ENCODE data around the gene ALG13. TPM values are rescaled to one million over a fixed set of nuclear protein-coding genes. Genes with fewer than 3 reads are reported as not detected.
"Not testable (repeated sequence)": the region's sequence is repeated elsewhere in the genome, so short reads cannot be mapped to it uniquely, and the experiment has no call there.

The ALG13 gene
- polyA plus RNA-seq, 5 donors = 47.0 to 66.9 (median 58.5) TPM

DNA sequence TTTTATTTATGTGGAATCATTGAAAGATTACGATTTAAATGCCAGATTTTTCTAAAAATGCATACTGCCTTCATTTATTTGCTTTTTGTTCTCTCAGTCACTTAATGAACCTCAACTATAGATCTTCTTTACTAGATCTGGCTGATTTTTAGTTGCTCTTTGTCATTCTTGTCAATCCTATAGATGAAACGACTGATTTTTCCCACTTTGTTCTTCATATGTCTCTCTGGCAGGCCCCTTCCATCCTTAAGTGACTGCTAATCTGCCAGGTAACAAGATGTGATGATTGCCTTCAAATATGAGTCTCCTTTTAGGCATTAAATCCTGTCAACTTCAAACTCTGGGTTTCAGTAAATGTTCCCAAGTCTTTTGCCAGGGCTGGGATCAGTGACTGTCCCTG lies 61.0 kb downstream of the ALG13 start:
- DNase-seq = no peak

DNA sequence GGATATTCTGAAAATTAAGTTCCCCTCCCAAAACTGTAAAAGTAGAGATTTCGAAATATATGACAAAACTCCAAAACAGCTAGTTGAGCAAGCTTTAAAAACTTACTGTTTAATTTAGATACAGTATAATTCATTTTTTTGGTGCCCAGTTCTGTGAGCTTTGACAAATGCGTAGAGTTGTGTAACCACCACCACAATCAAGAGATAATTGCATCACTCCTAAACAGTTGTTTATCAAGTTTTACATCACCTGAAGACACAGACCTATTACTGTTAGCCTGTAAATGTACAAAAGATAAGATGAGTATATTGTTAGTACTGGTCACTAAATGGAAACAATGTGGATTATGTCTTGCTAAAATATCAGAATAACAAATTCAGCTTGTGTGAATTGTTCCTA lies 62.3 kb downstream of the ALG13 start:
- DNase-seq = no peak

DNA sequence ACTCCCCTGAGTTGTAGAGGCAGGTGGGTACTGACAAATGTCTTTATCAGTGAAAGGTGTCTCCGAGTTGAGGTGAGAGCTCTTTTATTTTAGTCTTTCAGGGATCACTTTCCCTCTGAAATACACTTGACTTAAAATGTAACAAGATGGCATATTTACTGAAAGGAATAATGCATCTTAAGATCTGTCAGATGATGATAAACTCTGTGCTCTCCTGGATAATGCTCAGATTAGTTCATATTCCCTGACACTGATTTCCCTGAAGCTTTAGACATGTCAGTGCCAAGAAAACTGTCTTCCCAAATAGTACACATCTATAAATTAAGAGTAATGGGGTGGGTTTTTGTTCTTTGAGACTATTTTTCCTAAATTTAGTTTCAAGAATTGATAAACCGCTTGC lies 75.5 kb downstream of the ALG13 start:
- no peak for DNase-seq

DNA sequence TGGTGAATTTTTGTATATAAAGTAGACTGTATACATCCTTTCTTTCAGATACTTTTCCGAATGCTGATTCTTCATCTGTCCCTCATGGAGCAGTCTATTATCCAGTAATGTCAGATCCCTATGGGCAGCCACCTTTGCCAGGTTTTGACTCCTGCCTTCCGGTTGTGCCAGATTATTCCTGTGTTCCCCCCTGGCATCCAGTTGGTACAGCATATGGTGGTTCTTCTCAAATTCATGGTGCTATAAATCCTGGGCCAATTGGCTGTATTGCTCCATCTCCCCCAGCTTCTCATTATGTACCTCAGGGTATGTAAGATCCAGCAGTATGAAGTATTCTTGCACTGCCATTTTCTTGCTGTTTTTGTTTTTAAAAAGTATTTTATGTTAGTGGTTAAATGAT lies 78.7 kb downstream of the ALG13 start:
- DNase-seq = no peak

DNA sequence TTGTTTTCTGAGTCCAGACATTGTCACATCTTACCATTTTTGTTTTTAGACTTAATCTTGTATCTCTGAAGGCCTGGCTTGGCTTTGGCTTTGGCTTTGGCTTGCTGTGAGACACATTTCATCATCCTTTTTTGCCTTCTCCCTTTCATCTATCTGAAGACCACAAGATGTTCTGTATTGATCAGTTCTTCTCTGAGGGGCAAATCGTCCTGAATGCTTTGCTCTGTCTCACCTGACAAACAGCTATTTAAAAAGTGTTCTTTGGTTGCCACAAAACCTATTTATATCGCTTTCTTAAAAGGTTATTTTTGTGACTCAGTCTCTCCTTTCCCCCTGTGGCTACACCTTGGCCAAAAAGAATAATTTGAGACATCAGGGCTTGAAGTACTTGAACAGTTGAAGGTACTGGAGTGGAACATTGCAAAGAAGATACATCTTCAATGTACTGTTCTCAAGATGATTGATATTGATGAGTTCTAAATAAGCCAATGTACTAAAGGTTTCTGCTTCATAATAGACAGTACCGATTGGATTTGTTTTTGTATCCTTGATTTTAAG lies 80.7 kb downstream of the ALG13 start:
- DNase-seq = no peak

DNA sequence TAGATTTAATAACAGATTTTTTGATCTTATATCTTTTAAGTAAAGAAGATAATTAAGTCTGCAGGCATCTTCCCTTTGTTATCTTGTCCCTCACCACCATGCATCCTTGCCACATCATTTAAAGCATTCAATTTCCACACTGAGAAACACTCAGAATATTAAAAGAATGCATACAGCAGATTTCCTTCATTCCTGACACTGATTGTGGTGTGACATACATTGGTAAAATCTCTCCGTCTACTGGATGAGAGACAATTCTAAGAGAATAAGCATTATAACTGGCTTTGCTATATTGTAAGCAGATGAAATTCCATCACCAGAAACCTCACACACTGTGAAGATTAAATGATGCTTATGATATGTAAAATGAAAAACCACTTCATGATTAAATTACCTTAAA lies 97.6 kb downstream of the ALG13 start:
- no peak for DNase-seq

DNA sequence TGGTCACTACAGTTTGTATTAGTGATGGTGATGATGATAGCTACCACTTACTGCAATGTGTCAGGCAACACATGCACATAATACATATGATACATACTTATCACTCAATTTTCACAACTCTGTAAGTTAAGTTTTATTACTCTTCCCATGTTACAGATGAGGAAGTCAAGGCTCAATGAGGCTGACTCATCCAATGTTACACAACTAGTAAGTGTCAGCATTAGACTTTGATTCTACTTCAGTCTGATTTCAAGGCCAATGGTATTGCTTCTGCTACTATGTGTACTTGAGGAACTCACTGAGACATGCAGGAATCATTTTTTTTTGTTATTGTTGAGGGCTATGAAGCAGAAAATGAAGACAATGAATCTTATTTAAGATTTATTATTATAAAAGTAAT lies 98.6 kb downstream of the ALG13 start:
- no peak for DNase-seq

DNA sequence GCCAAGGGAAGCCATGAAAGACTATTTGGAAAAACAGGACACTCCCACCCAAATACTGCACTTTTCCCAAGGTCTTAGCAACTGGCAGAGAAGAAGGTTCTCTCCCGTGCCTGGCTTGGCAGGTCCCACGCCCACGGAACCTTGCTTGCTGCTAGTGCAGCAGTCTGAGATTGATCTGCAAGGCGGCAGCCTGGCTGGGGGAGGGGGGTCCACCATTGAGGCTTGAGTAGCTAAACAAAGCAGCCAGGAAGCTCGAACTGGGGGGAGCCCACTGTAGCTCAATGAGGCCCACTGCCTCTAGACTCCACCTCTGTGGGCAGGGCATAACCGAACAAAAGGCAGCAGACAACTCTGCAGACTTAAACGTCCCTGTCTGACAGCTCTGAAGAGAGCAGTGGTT lies 103.7 kb downstream of the ALG13 start:
- no peak for DNase-seq

DNA sequence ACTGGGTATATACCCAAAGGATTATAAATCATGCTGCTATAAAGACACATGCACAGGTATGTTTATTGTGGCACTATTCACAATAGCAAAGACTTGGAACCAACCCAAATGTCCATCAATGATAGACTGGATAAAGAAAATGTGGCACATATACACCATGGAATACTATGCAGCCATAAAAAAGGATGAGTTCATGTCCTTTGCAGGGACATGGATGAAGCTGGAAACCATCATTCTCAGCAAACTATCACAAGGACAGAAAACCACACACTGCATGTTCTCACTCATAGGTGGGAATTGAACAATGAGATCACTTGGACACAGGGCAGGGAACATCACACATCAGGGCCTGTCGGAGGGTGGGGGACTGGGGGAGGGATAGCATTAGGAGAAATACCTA lies 109.1 kb downstream of the ALG13 start:
- not testable (repeated sequence) for DNase-seq

Other genes with a start within 250 kb of the ALG13 start
- under 1 TPM in 2 of 5 donors, not detected in 3; 0.04 to 0.05 TPM for gene SERTM2, start 169.5 kb upstream of the ALG13 start, polyA plus RNA-seq (ENCODE audit: insufficient read depth in 1 of 5, insufficient read length in 5 of 5, low replicate concordance in 1 of 5)
- not detected for gene TRPC5OS, start 195.0 kb downstream of the ALG13 start, polyA plus RNA-seq (ENCODE audit: insufficient read depth in 1 of 5, insufficient read length in 5 of 5, low replicate concordance in 1 of 5)